WI38 (cell line): ENCODE measurements around the gene RAF1.

Experiments
- H3K4me3 ChIP-seq: 2 replicates; pipeline ENCODE4 v1.5.1; 2011; ENCODE audit warnings: low read depth, mild to moderate bottlenecking, control low read depth, low read length
- CTCF ChIP-seq: IDR thresholded peaks from 2 replicates; pipeline ENCODE4 v1.5.1; 2012; ENCODE audit warnings: low read depth, mild to moderate bottlenecking, control low read depth, low read length

Gene RAF1

DNA sequence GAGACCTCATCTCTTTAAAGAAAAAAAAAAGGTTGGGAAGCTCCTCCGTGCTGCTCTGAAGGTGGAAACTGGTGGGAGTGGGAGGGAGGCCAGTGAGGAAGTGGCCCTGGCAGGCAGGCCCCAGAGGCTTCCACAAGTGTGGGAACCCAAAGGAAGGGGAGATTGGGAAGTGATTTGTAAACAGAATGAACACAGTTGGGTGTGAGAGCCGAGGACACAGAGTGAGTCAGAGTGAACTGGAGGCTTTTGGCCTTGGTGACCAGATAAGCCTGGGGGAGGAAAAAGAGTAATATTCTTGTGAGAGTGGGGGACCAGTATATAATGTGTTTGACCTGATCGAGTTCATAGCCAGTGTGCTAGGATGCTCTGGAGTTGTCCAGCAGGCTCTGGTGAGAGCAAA is 84.0 kb downstream of the RAF1 start:
- H3K4me3 ChIP-seq: no peak overlapping the region
- no peak for TF ChIP-seq CTCF

- H3K4me3 ChIP-seq: no peak overlapping the region
- TF ChIP-seq CTCF: no peak
These were observed 84.5 kb downstream of the RAF1 start for GRCh38 chr3:12579456-12579855.

DNA sequence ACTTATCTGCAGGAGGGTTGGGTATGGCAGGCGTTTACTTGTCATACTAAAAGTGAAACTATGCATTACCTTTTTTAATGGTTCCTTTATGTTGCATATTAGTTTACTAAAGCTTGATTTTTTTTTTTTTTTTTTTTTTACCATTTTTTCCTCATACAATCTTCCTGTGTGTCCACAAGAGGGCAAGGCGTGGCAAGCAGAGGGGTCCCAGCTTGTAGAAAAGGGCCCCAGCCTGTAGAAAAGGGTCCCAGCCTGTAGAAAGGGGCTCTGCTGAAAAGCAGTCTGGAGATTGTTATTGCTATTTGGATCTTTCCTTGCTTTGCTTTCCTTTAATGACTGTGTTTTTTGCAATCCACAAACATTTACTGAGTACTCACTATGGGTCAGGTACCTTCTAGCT is 85.2 kb downstream of the RAF1 start:
- no peak overlapping the region for H3K4me3 ChIP-seq
- TF ChIP-seq CTCF: no peak

- no peak for TF ChIP-seq CTCF
- H3K4me3 ChIP-seq: no peak overlapping the region
These were observed 86.5 kb downstream of the RAF1 start for GRCh38 chr3:12577379-12577778.

GRCh38 chr3:12574661-12575060 is 89.3 kb downstream of the RAF1 start:
- no peak for TF ChIP-seq CTCF
- no peak overlapping the region for H3K4me3 ChIP-seq

- no peak for TF ChIP-seq CTCF
These were observed 89.8 kb downstream of the RAF1 start for GRCh38 chr3:12574131-12574530.

GRCh38 chr3:12571986-12572385 is 91.9 kb downstream of the RAF1 start:
- no peak for TF ChIP-seq CTCF
- no peak overlapping the region for H3K4me3 ChIP-seq

More at GRCh38 chr3:12574131-12574530, 89.8 kb downstream of the RAF1 start:
- no peak overlapping the region for H3K4me3 ChIP-seq
